Cardiac muscle cell (in vitro differentiated cells and primary cell): ENCODE measurements around the gene ELFN2. TPM values are rescaled to one million over a fixed set of nuclear protein-coding genes. Genes with fewer than 3 reads are reported as not detected.

Source experiments
- DNase-seq, 2 donors: peaks; one replicate each; pipeline versions ENCODE4 v3.0.0 to v3.0.0-alpha.2; 2010 to 2017; ENCODE audit warnings: low read depth in 1 of 2, low spot score in 1 of 2
- H3K27ac ChIP-seq: fragments of 200-600 bp; sonication (generic); 2 replicates; pipeline ENCODE4 v1.5.1; 2016
- H3K27me3 ChIP-seq: fragments of 200-600 bp; sonication (generic); 2 replicates; pipeline ENCODE4 v1.6.0; 2016; ENCODE audit warnings: control low read depth
- H3K36me3 ChIP-seq: fragments of 200-600 bp; sonication (generic); 2 replicates; pipeline ENCODE4 v1.5.1; 2016; ENCODE audit warnings: control low read depth
- H3K4me1 ChIP-seq: fragments of 200-600 bp; sonication (generic); 2 replicates; pipeline ENCODE4 v1.8.1; 2017; ENCODE audit warnings: low read depth, mild to moderate bottlenecking, mixed run types
- H3K4me3 ChIP-seq: fragments of 200-600 bp; sonication (generic); 2 replicates; pipeline ENCODE4 v1.5.1; 2016; ENCODE audit warnings: mild to moderate bottlenecking
- H3K9me3 ChIP-seq: fragments of 200-600 bp; sonication (generic); 2 replicates; pipeline ENCODE4 v1.5.1; 2017; ENCODE audit warnings: low read depth, mild to moderate bottlenecking, control low read depth
- polyA plus RNA-seq: library from polyadenylated mRNA; unstranded; fragments of >200 nt; fragmentation: Nextera tagmentation; extraction: Ambion mirVana; gene quantifications from 2 replicates; pipeline ENCODE4 v1.2.1, GENCODE V29; 2016
- total RNA-seq: library from RNA; depleted of rRNA; stranded (reverse); fragments of >200 nt; gene quantifications from 2 replicates; pipeline ENCODE4 v1.2.3, GENCODE V29; 2016
- TF ChIP-seq, protein P1 (sequence below): IDR thresholded peaks from 2 replicates; pipeline ENCODE4 v1.5.1; 2012; ENCODE audit warnings: low read depth, mild to moderate bottlenecking, low read length

Gene ELFN2
- total and polyA plus RNA-seq, 2 experiments from 2014 or later = 0.09 TPM; not detected in 1

- H3K9me3 ChIP-seq = no peaks in the 10 kb centered on the region
- no peaks in the 10 kb centered on the region for H3K36me3 ChIP-seq
- H3K27me3 ChIP-seq = peaks cover 45% of the 10 kb centered on the region
- H3K4me3 ChIP-seq = no peak overlapping the region
- TF ChIP-seq, protein P1, sequence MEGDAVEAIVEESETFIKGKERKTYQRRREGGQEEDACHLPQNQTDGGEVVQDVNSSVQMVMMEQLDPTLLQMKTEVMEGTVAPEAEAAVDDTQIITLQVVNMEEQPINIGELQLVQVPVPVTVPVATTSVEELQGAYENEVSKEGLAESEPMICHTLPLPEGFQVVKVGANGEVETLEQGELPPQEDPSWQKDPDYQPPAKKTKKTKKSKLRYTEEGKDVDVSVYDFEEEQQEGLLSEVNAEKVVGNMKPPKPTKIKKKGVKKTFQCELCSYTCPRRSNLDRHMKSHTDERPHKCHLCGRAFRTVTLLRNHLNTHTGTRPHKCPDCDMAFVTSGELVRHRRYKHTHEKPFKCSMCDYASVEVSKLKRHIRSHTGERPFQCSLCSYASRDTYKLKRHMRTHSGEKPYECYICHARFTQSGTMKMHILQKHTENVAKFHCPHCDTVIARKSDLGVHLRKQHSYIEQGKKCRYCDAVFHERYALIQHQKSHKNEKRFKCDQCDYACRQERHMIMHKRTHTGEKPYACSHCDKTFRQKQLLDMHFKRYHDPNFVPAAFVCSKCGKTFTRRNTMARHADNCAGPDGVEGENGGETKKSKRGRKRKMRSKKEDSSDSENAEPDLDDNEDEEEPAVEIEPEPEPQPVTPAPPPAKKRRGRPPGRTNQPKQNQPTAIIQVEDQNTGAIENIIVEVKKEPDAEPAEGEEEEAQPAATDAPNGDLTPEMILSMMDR = no peak
- no peak overlapping the region for H3K27ac ChIP-seq
- H3K4me1 ChIP-seq = no peaks in the 10 kb centered on the region
- DNase-seq = no peak
Measured at GRCh38 chr22:37431366-37431765, 4.1 kb upstream of the ELFN2 start.

DNA sequence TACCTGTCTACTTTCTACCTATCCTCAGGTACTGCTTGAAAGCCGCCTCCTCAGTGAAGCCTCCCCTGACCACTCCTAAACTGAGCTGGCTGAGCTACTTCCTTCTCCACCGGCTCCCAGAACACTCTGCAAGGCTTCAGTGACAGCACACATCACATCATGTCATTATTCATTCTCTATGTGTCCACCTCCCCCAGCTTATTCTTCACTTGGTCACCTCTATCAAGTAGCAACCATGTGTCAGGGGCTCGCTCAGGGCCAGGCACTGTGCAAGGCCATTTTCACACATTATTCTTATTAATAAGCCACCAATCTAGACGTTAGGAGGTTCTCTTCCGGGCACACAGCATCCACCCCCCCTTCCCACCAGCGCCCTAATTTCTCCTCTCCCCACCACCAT is 3.7 kb upstream of the ELFN2 start:
- Histone ChIP-seq H3K4me1 (no peaks in the 10 kb centered on the region), H3K4me3 (no peak overlapping the region), H3K9me3 (no peaks in the 10 kb centered on the region), H3K27ac (no peak overlapping the region), H3K27me3 (peaks cover 49% of the 10 kb centered on the region), H3K36me3 (no peaks in the 10 kb centered on the region)
- TF ChIP-seq, protein P1 = no peak
- no peak for DNase-seq

GRCh38 chr22:37428649-37429586 is 1.6 kb upstream of the ELFN2 start:
- H3K27me3 ChIP-seq = peaks cover 69% of the 10 kb centered on the region
- no peak overlapping the region for H3K27ac ChIP-seq
- TF ChIP-seq, protein P1 = peak; percentile 85
- H3K4me1 ChIP-seq = no peaks in the 10 kb centered on the region
- H3K36me3 ChIP-seq = no peaks in the 10 kb centered on the region
- H3K9me3 ChIP-seq = no peaks in the 10 kb centered on the region
- peak; percentile 62 to 84 for DNase-seq
- no peak overlapping the region for H3K4me3 ChIP-seq

DNA sequence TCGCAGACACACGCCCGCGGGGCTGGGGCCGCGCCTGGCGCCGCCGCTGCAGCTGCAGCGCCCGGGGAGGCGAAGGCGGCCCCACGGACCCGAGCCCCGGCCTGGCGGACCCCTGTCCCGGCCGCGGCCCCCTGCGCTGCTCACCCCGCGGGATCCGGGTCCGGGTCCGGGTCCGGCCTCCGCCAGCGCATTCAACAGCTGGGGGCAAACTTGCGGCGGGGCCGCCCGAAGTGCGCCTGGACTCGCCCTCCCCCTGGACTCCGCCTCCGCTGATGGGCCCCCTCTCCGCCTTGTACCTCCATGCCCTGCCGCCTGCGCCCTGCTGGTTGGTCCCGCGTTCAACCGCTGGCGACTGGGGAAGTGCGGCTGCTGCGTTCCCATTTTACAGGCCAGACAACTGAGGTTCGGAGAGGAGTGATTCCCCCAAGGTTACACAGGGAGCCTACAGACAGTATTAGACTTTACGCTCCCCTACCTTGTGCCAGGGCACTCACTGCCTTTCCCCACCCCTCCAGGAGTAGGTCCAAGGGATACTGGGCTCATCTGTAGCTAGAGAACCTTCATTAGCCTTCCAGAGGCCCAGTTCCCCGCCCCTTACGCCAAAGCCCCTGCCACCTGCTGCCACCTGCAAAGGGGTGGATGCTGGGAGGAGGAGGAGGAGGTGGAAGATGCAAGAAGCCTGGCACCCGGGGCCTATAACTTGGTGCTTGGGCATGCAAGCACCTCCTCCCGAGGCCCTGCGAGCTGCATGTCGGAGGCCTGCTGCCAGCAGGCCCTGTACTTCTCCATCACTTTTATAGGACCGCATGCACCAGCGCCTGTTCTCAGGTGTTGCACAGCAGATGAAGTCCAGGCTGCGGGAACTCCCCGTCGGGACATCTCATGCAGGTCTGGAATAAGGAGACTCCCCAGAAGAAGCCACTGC is 694 bp upstream of the ELFN2 start:
- no peak for DNase-seq
- Histone ChIP-seq H3K4me3 (peak overlapping the region; percentile 62), H3K27me3 (peaks cover 79% of the 10 kb centered on the region), H3K36me3 (no peaks in the 10 kb centered on the region), H3K9me3 (no peaks in the 10 kb centered on the region), H3K27ac (no peak overlapping the region), H3K4me1 (no peaks in the 10 kb centered on the region)
- TF ChIP-seq, protein P1 = no peak

GRCh38 chr22:37426706-37427134 is 559 bp downstream of the ELFN2 start:
- no peak overlapping the region for H3K27ac ChIP-seq
- no peaks in the 10 kb centered on the region for H3K4me1 ChIP-seq
- no peak for DNase-seq

More at GRCh38 chr22:37426706-37427134, 559 bp downstream of the ELFN2 start:
- H3K4me3 ChIP-seq = peak overlapping the region; percentile 62
- TF ChIP-seq, protein P1 = no peak
- no peaks in the 10 kb centered on the region for H3K36me3 ChIP-seq
- H3K9me3 ChIP-seq = no peaks in the 10 kb centered on the region
- H3K27me3 ChIP-seq = peaks cover 91% of the 10 kb centered on the region
